NB4 (cell line): Measurements from ENCODE around the gene STMND1.
"Not testable (repeated sequence)": the region's sequence is repeated elsewhere in the genome, so short reads cannot be mapped to it uniquely, and the experiment has no call there.

Experiments used
- DNase-seq: peaks from one replicate; pipeline ENCODE4 v3.0.0; 2010; ENCODE audit warnings: low read depth
- H3K4me3 ChIP-seq: one replicate; pipeline ENCODE4 v1.5.1; 2011; ENCODE audit warnings: mild to moderate bottlenecking, low read depth, low read length, moderate library complexity
- CTCF ChIP-seq: IDR thresholded peaks from one replicate; pipeline ENCODE4 v1.5.1; 2012; ENCODE audit warnings: low read depth, low read length
- MYC ChIP-seq: IDR thresholded peaks from 2 replicates; pipeline ENCODE4 v1.6.1; 2011; ENCODE audit warnings: low read depth, low read length
- POLR2A ChIP-seq: IDR thresholded peaks from 2 replicates; pipeline ENCODE4 v1.6.1; 2011; ENCODE audit warnings: mild to moderate bottlenecking; ENCODE audit not compliant: insufficient read length; ENCODE audit errors: extremely low read depth
- TF ChIP-seq, protein P1 (sequence below): IDR thresholded peaks from 2 replicates; pipeline ENCODE4 v1.6.1; 2011; ENCODE audit warnings: low read depth, low read length

STMND1 gene

GRCh38 chr6:17059850-17060249 is 42.0 kb upstream of the STMND1 start:
- no peak overlapping the region for H3K4me3 ChIP-seq
- TF ChIP-seq MYC (no peak), POLR2A (no peak), CTCF (no peak)
- TF ChIP-seq, protein P1, sequence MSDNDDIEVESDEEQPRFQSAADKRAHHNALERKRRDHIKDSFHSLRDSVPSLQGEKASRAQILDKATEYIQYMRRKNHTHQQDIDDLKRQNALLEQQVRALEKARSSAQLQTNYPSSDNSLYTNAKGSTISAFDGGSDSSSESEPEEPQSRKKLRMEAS, result no peak

DNA sequence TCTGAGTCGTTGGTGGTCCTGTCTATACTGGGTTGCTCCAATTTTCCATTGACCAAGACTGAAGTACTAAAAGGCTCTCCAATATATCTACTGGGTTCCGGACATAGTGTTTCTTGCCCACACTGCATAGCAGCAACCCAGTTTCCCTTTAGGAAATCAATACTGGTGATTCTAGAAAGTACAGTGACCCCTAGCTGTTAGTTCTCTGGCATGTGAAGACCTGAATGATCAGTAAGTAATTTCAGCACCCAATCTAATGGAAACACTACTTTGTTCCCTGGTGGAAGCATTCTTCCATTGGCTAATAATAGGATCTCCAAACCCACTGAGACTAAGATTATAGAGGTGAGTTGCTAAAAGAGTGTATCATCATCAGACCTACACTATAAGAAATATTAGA is 40.8 kb upstream of the STMND1 start:
- DNase-seq, result no peak
- TF ChIP-seq CTCF (no peak), MYC (no peak), POLR2A (no peak)
- TF ChIP-seq, protein P1, result no peak
- H3K4me3 ChIP-seq, result no peak overlapping the region

More at GRCh38 chr6:17059850-17060249, 42.0 kb upstream of the STMND1 start:
- no peak for DNase-seq

DNA sequence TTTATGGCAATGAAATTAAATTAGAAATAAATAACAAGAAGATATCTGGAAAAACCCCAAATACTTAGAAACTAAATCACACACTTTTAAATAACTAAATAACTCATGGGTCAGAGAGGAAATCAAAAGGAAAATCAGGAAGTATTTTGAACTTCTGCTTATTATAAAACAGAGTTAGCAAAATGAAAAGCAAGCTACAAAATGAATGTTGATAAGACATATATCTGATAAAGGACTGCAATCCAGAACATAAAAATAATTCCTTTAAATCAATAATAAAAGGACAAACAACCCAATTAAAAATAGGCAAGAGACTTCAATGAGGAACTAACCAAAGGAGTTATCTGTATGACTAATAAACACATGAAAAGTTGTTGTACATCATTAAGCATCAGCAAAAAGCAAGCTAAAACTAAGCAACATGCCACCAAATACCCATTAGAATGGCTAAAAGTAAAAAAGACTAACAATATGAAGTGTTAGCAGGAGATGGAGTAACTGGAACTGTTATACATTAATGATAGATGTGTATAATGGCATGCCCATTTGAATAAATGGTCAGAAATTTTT is 38.9 kb upstream of the STMND1 start:
- TF ChIP-seq POLR2A, result no peak
- TF ChIP-seq, protein P1, result no peak
- TF ChIP-seq CTCF, result no peak
- TF ChIP-seq MYC, result no peak
- H3K4me3 ChIP-seq, result no peak overlapping the region
- no peak for DNase-seq

DNA sequence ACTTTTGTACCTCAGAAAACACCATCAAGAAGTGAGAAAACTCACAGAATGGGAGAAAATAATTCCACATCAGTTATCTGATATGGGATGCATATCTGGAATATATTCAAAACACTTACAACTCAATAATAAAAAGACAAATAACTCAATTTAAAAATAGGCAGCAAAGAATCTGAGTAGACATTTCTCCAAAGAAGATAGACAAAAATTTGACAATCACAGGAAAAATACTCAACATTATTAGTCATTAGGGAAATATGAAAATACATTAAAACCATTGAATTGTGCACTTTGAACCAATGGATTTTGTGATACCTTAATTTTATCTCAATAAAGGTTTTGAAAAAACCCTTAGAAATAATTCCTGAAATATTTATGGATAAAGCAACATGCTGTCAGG is 36.9 kb upstream of the STMND1 start:
- H3K4me3 ChIP-seq, result no peak overlapping the region
- TF ChIP-seq MYC (no peak), CTCF (no peak), POLR2A (no peak)
- TF ChIP-seq, protein P1, result no peak
- DNase-seq, result no peak

- DNase-seq, result no peak
- H3K4me3 ChIP-seq, result no peak overlapping the region
Measured at GRCh38 chr6:17066610-17067009, 35.2 kb upstream of the STMND1 start.

GRCh38 chr6:17068972-17069371 is 32.9 kb upstream of the STMND1 start:
- DNase-seq, H3K4me3 ChIP-seq: not testable (repeated sequence)

More at GRCh38 chr6:17066610-17067009, 35.2 kb upstream of the STMND1 start:
- TF ChIP-seq, protein P1, result no peak
- no peak for TF ChIP-seq MYC
- no peak for TF ChIP-seq CTCF
- TF ChIP-seq POLR2A, result no peak

DNA sequence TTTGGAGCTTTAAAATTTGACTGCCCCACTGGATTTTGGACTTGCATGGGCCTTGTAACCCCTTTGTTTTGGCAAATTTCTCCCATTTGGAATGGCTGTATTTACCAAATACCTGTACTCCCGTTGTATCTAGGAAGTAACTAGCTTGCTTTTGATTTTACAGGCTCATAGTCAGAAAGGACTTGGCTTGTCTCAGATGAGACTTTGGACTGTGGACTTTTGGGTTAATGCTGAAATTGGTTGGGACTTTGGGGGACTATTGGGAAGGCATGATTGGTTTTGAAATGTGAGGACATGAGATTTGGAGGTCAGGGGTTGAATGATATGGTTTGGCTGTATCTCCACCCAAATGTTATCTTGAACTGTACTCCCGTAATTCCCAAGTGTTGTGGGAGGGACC is 31.4 kb upstream of the STMND1 start:
- H3K4me3 ChIP-seq, DNase-seq: not testable (repeated sequence)

DNA sequence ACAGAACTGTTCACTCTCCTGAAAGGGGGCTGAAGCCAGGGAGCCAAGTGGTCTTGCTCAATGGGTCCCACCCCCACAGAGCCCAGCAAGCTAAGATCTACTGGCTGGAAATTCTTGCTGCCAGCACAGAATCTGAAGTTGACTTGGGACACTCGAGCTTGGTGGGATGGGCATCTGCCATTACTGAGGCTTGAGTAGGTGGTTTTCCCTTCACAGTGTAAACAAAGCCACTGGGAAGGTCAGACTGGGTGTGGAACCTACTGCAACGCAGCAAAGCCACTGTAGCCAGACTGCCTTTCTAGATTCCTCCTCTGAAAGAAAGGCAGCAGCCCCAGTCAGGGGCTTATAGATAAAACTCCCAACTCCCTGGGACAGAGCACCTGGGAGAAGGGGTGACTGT is 28.3 kb upstream of the STMND1 start:
- not testable (repeated sequence) for DNase-seq, H3K4me3 ChIP-seq
